Gastroesophageal sphincter (tissue), 3 donors: Measurements from ENCODE around the gene ZNF343.

Experiments
- CTCF ChIP-seq, 4 experiments: fragments of 200-600 bp in 2 of 4; fragments of 450-650 bp in 2 of 4; sonication (generic) in 1 of 4; IDR thresholded peaks; one replicate each; pipeline ENCODE4 v1.5.1; 2017 to 2019; ENCODE audit warnings: antibody characterized with exemption in 4 of 4, mild to moderate bottlenecking in 2 of 4, moderate library complexity in 2 of 4
- EP300 ChIP-seq: sonication (generic); formaldehyde crosslinking; IDR thresholded peaks from one replicate; pipeline ENCODE4 v1.6.1; 2017; ENCODE audit warnings: antibody characterized with exemption, mild to moderate bottlenecking
- POLR2AphosphoS5 ChIP-seq: sonication (generic); formaldehyde crosslinking; IDR thresholded peaks from one replicate; pipeline ENCODE4 v1.6.1; 2017; ENCODE audit warnings: antibody characterized with exemption

- TF ChIP-seq POLR2AphosphoS5 (no peak), EP300 (no peak), CTCF (IDR thresholded peaks at IDR 0.05) (no peak)
These were observed 10.5 kb upstream of the ZNF343 start for GRCh38 chr20:2519115-2519809.
